GM18511 (cell line): Measurements from ENCODE around the gene IRF4.

Experiments used
- ATAC-seq: cut with Tn5 transposase; IDR thresholded peaks from one replicate; pipeline ENCODE4 v1.9.1; 2021; ENCODE audit warnings: mild to moderate bottlenecking, moderate library complexity; ENCODE audit not compliant: unreplicated experiment

Gene IRF4

DNA sequence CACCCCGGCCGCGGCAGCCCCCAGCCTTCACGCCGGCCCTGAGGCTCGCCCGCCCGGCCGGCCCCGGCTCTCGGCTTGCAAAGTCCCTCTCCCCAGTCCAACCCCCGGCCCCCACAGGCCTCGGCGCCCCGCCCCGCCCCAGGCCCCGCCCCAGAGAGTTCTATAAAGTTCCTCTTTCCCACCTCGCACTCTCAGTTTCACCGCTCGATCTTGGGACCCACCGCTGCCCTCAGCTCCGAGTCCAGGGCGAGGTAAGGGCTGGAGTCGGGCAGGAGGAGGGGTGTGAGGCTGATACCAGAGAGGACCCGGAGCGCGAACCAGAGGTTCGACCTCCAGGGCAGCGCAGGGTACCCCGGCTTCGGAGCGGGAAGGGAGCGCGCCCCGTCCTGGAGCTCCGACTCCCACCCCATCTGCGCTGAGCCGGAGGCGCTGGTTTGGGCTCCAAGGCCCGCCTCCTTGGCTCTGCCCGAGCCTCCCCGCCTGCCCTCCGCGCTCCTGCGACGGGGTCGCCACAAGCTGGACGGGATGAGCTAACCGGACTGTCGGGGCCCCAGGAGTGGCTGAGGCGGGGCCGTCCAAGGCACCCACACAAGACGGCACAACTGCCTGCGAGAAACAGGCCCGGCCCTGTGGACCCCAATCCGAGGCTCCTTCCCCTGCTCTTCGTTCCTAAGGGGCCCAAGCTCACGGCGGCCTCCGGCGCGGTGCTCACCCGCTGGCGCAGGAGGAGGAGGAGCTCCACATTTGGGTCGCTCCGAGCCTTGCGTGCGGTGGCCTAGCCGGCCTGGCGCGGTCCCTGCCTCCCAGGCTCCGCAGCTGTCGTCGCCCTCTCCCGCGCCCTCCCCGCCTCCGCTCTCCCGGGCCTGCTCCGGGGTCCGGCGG, at the start of gene IRF4:
IRF4 (plus strand) TSS at position 194 of the 882 bp plus-strand sequence. CDS start 1,401 bp downstream, outside the sequence.
- ATAC-seq: peak; percentile 56

DNA sequence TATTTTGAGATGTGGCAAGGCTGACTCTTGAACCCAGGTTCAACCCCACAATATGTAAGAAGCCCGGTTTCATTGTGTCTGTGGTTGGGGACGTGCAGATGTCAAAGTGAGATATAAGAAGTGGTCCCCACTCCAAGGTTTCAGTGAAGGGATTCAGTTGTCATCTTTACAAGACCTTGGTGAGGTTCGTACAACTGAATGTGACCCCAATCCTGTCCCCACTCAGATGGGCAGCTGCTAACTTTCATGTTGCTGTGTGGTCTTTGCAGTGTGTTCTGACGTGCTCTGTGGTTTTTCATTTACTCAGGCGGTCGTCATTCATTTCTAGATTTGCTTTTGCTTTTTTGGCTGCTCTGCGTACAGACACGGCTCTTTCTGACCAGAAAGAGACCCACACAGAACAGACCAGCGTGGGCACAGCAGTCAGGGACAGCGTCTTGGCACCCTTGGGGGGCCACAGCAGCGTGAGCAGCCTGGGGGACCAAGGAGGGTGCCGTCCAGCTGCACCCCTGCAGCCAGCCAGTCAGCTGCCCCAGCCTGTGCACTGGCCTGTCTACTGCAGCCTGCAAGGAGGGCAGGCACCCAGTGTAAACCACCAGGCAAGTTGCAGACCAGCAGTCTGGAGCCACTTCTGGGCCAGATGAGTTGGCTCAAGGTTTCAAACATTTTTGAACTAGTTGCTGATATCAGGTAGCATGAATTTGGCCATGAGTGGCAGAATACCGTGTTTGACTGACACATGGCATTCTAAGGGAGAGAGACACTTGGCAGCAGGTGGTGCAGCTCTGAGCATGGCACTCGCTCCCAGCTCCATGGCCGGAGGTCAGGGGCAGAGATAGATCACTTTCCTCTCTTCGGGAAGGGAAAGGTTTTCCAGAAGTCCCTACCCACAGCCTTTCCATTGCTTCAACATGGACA, 49.4 kb upstream of the IRF4 start:
- ATAC-seq: no peak

DNA sequence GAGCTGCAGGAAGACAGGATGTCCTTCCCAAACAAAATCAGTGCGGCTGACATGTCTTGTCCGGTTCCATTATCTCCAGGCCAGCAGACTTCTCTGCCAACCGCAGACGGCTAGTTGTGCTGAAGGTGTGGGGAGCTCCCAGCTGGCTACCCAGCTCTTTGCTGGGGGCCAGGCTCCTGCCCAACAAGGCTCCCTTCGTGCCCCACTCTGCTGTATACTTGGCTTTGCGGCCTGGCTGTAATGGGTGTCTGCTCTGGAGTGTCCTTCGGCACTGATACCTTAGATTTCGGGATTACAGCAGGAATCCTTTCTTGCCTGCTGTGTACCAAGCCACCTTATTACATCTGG, 48.7 kb upstream of the IRF4 start:
- ATAC-seq: no peak

DNA sequence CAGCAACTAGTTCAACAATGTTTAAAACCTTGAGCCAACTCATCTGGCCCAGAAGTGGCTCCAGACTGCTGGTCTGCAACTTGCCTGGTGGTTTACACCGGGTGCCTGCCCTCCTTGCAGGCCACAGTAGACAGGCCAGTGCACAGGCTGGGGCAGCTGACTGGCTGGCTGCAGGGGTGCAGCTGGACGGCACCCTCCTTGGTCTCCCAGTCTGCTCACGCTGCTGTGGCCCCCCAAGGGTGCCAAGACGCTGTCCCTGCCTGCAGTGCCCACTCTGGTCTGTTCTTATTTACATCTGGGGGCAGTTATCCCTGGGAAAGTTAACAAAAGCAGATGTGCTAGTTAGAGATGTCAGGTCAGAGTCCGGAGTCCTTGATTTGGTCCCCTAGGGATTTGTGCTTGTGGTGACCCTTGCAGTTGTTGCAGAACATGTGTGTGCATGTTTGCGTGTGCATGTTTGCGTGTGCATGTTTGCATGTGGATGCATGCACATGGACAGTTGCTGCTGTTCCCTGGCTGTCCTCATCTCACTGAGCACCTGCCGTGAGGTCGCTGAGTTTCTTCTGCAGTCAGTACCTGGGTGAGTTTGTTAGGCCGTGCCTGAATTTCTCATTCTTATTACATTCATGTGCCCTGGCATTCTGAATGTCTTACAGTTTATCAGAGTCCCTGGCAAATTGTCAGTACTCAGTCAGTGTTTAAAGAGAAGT, 48.2 kb upstream of the IRF4 start:
- ATAC-seq: no peak

DNA sequence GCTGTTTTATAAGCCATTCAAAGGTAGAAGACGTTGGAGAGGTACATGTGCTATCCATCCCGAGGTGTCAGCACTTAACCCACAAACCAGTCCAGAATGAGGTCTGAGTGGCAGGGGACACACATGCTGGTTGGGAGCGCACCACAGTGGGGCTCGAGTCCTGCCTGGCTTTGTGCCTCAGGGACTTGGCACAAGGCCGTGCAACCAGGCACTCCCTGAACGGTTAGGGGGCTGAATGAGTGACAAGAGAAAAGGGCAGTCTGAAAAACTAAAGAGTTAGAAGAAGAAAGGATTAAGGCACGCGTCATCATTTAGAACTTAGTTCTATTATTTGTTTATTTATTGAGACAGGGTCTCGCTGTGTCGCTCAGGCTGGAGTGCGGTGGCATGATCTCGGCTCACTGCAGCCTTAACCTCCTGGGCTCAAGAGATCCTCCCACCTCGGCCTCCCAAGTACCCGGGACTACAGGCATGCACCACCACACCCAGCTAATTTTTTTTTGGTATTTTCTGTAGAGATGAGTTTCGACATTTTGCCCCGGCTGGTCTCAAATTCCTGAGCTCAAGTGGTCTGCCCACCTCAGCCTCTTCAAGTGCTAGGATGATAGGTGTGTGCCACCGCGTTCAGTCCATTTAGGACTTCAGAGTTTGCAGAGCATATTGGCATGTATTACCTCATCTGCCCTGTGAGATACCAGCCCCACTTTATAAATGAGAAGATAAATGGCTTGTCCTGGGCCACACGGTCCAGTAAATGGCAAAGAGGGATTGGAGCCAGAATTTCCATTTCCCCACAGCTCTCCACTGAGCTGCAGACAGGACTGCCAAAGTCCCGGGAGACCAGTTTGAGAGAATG, 47.4 kb upstream of the IRF4 start:
- no peak for ATAC-seq

DNA sequence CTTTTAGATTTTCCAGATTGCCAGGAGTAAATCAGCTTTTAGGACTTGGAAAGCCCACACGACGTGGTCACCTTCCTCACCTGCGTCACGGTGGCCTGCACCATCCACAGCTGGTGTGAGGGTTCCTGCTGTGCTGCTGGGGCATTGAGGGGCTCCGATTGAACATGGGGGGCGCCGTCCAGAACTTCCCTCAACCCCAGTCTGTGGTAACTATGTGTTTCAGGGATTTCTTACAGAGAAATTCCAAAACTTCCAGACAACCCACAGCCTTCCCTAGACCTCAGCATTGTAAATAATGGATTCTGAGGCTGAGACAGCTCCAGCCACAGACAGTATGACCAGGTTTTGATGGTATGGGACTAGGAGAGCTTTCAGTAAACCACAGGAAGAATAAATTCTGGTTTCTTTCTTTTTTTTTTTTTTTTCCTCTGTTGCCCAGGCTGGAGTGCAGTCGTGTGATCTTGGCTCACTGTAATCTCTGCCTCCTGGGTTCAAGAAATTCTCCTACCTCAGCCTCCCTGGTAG, 46.7 kb upstream of the IRF4 start:
- ATAC-seq: no peak

DNA sequence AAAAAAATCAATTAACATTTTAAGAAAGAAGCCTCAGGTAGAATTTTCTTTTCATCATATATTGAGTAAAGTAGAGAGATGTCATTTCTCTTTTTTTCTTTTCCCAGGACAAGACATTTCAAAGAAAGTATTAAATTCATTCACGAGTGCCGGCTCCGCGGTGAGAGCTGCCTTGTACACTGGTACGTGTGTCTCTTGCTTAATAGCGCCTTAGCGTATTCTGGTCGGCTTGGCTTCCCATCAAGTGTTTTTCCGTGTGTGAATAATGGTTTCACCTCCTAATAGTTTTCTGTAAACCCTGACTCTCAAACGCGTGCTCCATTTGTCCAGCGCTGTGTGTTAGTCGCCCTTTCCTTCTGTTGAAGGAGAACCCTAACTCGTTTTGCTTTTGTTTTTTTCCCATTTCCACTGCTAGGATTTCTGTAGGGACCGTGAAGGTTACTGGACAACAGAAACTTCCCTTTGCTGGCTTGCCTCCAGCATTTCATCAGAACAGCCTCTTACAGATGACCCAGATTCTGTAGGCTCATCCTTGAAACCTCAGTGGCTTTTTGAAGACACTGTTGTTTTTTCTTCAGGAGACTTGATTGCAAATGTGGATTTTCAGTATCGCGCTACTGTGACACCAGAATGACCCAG, 45.7 kb upstream of the IRF4 start:
- ATAC-seq: no peak

DNA sequence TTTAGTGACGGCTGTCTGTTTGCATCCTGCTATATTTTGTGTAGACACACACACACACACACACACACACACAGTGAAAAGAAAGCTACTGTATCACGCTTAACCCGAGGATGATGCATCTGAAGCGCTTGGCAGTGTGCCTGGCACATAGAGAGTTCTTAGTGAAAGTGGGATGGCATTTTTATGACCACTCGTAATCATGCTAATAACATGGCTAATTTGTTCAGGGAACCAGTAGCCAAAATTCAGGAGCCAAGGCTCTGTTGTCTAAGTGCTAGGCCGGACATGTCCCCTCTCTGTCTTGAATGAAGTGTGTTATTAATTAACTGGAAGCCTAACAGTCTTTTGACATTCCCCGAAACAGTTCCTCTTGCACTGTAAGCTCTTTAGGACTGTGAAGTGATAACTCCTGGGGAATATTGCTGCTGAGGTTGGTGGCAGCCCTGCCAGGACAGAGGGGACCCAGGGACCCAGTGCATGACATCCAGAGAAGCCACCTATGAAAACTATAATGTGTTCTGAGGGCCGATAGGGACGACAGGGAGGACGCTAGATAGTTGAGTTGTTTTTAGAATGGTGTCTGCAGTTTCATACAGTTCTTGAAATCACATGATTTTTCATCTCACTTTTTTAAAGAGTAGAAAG, 45.0 kb upstream of the IRF4 start:
- ATAC-seq: no peak

DNA sequence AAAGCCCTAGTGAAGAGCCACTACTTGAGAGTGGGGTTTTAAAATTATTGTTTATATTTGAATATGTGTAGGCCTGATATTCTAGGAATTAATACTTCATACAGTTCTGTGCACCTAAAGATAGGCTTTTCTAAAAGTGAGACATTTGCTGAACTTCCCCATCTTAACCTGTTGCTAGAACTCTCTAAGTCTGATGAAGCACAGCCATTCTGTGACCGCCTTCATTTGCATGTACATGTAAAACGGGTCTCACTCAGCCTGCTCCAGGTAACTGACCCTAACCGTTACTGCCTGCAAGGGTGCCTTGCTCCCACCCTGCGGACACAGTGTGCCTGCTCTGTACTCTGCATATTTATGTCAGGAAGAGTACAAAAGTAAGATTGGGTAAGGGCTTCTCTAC, 44.3 kb upstream of the IRF4 start:
- peak; percentile 77 for ATAC-seq

DNA sequence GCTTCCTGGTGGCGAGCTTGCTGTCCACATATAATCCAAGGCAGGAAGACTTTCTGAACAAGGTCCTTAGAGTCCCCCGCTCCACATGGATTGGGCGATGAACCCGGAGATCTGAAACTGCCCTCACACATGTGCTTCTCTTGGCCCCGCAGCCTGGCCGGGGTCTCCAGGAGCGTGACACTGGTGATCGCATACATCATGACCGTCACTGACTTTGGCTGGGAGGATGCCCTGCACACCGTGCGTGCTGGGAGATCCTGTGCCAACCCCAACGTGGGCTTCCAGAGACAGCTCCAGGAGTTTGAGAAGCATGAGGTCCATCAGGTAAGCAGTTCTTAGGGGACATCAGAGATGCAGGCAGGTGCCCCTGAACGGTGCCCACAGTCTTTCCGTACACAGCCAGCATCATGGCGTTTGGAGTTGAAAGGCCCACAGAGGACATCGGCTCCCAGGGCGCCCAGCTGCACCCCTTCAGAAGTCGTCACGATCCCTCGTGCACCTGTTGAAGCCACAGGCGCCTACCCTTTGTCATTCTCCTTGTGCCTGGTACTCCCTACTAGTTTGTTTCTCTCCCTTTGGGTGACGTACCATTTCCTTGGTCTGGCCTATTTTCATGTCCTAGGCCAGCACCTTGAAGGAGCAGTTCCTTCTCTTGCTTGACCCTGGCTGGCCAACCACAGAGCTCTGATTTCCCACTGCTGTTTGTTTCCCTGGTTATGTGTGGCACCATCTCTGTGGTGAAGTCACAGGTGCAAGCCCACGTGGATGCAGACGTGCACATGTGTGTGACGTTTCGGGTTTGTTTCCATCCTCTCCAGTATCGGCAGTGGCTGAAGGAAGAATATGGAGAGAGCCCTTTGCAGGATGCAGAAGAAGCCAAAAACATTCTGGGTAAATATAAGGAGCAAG, 43.3 kb upstream of the IRF4 start:
- ATAC-seq: no peak

DNA sequence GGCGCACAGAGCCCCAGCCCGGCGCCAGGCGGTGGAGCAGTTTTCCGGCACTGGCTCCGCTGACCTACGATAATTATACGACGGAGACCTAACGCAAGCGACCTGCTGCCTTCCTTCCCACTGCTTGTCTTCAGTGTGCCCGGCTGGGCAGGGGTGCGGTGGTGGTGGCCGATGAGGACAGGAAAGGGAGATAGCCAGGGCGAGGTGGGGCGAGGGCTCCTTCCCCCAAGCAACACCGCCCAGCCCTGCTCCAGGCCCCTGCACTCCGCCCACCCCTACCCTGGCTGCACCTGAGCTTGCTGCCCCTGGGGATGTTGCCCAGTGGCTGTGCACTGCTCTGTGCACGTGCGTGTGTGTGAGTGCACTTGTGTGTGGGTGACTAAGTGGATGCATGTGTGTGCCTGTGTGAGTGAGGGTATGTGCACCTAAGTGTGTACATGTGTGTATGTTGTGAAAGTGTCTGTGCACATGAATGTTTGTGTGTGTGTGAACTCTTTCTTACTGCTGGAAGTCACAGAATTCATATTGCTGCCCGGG, 42.6 kb upstream of the IRF4 start:
- no peak for ATAC-seq

DNA sequence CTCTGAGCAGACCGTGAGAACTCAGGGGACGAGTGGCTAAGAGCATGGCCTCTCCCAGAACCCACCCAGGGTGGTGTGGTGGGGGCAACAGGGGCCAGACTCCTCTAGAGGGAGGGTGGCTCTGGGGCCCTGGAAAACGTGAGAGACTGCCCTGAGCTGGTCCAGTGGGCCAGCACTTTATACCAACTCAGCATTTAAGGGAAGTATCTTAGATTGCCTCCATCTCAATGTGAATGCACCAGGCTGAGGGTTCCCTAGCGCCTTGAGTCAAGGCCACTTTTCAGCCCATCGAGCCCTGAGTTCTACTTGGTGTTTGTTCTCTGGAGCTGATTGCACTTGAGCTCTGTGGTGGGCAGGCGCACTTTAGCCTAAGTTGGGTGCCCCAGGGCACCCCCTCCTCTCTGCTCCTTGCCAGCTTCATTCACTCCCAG, 42.0 kb upstream of the IRF4 start:
- ATAC-seq: no peak

DNA sequence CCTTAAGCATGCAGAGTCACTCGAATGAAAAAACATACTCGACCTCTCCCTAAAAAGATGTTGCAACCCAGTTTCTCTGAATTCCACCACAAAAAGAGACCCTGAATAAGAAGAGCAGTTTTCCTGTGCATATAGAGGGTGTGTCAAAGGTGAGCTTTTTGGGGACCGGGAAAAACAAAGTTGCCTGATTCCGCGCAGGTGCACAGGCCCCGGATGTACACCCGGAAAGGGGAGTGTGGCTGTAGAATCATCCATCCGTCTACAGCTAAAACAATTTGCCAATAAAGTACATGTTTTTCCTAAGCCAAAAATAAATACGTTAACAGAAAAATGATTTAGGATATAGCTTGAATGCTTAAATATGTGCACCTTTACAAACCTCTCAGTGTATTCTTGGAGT, 41.2 kb upstream of the IRF4 start:
- ATAC-seq: no peak

DNA sequence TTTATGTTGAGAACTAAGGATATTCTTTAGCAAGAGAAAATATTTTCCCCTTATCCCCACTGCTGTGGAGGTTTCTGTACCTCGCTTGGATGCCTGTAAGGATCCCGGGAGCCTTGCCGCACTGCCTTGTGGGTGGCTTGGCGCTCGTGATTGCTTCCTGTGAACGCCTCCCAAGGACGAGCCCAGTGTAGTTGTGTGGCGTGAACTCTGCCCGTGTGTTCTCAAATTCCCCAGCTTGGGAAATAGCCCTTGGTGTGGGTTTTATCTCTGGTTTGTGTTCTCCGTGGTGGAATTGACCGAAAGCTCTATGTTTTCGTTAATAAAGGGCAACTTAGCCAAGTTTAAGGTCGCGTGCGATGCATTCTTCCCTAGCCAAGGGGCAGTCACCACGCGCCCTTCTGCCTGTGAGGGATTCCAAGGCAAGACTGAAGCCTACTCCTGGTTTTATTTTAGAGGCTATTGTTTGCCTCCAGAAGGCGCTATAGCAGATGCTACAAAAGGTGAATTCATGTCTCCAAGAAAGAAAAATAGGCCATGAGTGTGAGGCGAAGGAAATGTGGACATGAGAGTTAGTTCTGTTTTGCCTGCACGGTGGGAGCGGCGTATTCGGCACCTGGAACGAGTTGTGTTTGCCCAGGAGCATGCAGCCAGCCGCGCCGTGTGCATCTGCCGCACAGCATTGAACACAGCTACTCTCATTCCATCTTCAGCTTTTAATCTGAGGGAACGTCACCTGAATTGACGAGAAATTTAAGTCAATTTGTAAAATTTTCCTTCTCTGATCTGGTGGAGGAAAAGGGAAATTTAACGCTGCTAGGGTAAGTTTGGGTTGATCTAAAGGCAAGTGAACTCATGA, 40.3 kb upstream of the IRF4 start:
- ATAC-seq: no peak

DNA sequence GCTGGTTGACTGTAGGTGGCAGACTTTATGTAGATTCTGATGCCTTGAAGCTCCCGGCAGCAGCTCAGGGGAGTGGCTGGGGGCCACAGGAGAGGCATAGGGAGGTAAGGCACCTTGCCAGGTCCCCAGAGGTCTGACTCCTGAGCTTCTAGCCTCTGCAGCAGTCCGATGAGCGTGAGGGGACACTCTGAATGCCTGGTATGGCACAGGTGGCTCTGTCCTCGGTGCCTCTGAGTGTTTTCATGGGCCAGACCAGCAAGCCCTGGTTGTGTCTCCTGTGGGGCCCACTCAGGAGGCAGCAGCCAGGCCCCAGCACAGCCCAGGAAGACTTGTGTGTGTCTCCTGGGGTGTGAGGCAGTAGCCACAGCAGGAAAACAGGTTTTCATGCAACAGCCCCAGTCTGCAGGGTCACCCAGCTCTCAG, 39.7 kb upstream of the IRF4 start:
- ATAC-seq: no peak

DNA sequence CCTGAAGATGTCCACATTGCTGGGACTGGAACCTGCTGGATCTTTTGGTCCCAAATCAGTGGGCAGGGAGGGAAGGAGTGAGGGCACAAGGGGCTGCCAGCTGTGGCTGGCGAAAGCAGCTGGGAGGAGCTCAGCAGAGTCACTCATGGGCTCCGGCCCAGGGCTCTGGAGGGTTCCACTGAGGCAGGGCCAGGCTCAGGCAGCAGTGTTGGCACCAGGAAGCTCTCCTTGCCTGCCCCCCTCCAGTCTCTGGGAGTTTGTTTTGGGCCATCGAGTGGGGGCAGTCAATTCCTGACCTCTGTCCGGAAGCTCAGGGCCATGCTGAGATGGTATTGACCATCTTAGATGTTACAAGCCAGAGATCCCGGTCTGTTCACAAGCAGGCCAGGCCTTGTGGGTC, 39.1 kb upstream of the IRF4 start:
- no peak for ATAC-seq
